GM12875 (cell line): ENCODE data around the gene PTPRK.

Experiments
- H3K4me3 ChIP-seq: one replicate; pipeline ENCODE4 v1.5.1; 2011; ENCODE audit warnings: low read depth, low read length, control low read depth
- CTCF ChIP-seq: IDR thresholded peaks from 2 replicates; pipeline ENCODE4 v1.5.1; 2011; ENCODE audit warnings: low read depth, mild to moderate bottlenecking, control low read depth, inconsistent platforms, low read length, moderate library complexity, borderline replicate concordance; ENCODE audit not compliant: insufficient read depth

PTPRK gene

GRCh38 chr6:128271011-128271410 lies 249.4 kb downstream of the PTPRK start:
- no peak overlapping the region for H3K4me3 ChIP-seq
- no peak for TF ChIP-seq CTCF

- no peak for TF ChIP-seq CTCF
- no peak overlapping the region for H3K4me3 ChIP-seq
These were observed 253.5 kb downstream of the PTPRK start for GRCh38 chr6:128266946-128267345.

GRCh38 chr6:128265706-128266105 lies 254.7 kb downstream of the PTPRK start:
- TF ChIP-seq CTCF = no peak
- H3K4me3 ChIP-seq = no peak overlapping the region

GRCh38 chr6:128259730-128260685 lies 260.4 kb downstream of the PTPRK start:
- no peak overlapping the region for H3K4me3 ChIP-seq
- no peak for TF ChIP-seq CTCF

GRCh38 chr6:128259029-128259724 lies 261.2 kb downstream of the PTPRK start:
- TF ChIP-seq CTCF = no peak
- no peak overlapping the region for H3K4me3 ChIP-seq

- no peak for TF ChIP-seq CTCF
These were observed 264.3 kb downstream of the PTPRK start for GRCh38 chr6:128256095-128256494.

More at GRCh38 chr6:128256095-128256494, 264.3 kb downstream of the PTPRK start:
- H3K4me3 ChIP-seq = no peak overlapping the region
